ENCODE results near the gene SNTG2.

Gene SNTG2

GRCh38 chr2:1297372-1298159 lies 346.9 kb downstream of the SNTG2 start:
- no peak for DNase-seq

GRCh38 chr2:1299043-1299442 lies 348.4 kb downstream of the SNTG2 start:
- no peak for DNase-seq

- no peak for DNase-seq
These were observed 349.6 kb downstream of the SNTG2 start for GRCh38 chr2:1300284-1300683.

GRCh38 chr2:1301056-1301455 lies 350.4 kb downstream of the SNTG2 start:
- DNase-seq = no peak

- DNase-seq = no peak
These were observed 354.8 kb downstream of the SNTG2 start for GRCh38 chr2:1305342-1306013.

GRCh38 chr2:1306014-1306686 lies 355.5 kb downstream of the SNTG2 start:
- no peak for DNase-seq

GRCh38 chr2:1306687-1307516 lies 356.3 kb downstream of the SNTG2 start:
- DNase-seq = no peak

GRCh38 chr2:1307670-1308069 lies 357.0 kb downstream of the SNTG2 start:
- no peak for DNase-seq

GRCh38 chr2:1308678-1309077 lies 358.0 kb downstream of the SNTG2 start:
- DNase-seq = no peak

- no peak for DNase-seq
These were observed 358.9 kb downstream of the SNTG2 start for GRCh38 chr2:1309507-1309906.

- DNase-seq = no peak
These were observed 359.6 kb downstream of the SNTG2 start for GRCh38 chr2:1310202-1310601.

GRCh38 chr2:1310866-1311265 lies 360.2 kb downstream of the SNTG2 start:
- DNase-seq = no peak

- no peak for DNase-seq
These were observed 362.7 kb downstream of the SNTG2 start for GRCh38 chr2:1313240-1313924.

- no peak for DNase-seq
These were observed 363.6 kb downstream of the SNTG2 start for GRCh38 chr2:1314254-1314653.

- no peak for DNase-seq
These were observed 367.8 kb downstream of the SNTG2 start for GRCh38 chr2:1318366-1319009.

- no peak for DNase-seq
These were observed 368.7 kb downstream of the SNTG2 start for GRCh38 chr2:1319393-1319792.

- no peak for DNase-seq
These were observed 370.7 kb downstream of the SNTG2 start for GRCh38 chr2:1321321-1321720.

- DNase-seq = no peak
These were observed 374.2 kb downstream of the SNTG2 start for GRCh38 chr2:1324884-1325283.

- no peak for DNase-seq
These were observed 378.0 kb downstream of the SNTG2 start for GRCh38 chr2:1328684-1329083.

- no peak for DNase-seq
These were observed 388.9 kb downstream of the SNTG2 start for GRCh38 chr2:1339388-1340140.

GRCh38 chr2:1340141-1340512 lies 389.5 kb downstream of the SNTG2 start:
- no peak for DNase-seq

Measured in AML-193 (cell line).